Frontal cortex (tissue), 4 donors: ENCODE results near the gene ROBO1. TPM values are rescaled to one million over a fixed set of nuclear protein-coding genes. Genes with fewer than 3 reads are reported as not detected.

Experiments
- DNase-seq, 2 donors: peaks; one replicate each; pipeline ENCODE4 v3.0.0; 2012; ENCODE audit warnings: low spot score in 2 of 2
- FAIRE-seq: peaks from 2 replicates; lab custom pipeline; 2012; peaks lifted over from hg19 to GRCh38; lab: Jason Lieb, UNC
- total RNA-seq: library from RNA; depleted of rRNA; stranded (reverse); fragments of >200 nt; gene quantifications from one replicate; pipeline ENCODE4 v1.2.3, GENCODE V29; 2014
- donor health status: control.
- donor health status: control.
- donor health status: control.

Gene ROBO1
- total RNA-seq, 1 donor from 2014 or later = 296 TPM

DNA sequence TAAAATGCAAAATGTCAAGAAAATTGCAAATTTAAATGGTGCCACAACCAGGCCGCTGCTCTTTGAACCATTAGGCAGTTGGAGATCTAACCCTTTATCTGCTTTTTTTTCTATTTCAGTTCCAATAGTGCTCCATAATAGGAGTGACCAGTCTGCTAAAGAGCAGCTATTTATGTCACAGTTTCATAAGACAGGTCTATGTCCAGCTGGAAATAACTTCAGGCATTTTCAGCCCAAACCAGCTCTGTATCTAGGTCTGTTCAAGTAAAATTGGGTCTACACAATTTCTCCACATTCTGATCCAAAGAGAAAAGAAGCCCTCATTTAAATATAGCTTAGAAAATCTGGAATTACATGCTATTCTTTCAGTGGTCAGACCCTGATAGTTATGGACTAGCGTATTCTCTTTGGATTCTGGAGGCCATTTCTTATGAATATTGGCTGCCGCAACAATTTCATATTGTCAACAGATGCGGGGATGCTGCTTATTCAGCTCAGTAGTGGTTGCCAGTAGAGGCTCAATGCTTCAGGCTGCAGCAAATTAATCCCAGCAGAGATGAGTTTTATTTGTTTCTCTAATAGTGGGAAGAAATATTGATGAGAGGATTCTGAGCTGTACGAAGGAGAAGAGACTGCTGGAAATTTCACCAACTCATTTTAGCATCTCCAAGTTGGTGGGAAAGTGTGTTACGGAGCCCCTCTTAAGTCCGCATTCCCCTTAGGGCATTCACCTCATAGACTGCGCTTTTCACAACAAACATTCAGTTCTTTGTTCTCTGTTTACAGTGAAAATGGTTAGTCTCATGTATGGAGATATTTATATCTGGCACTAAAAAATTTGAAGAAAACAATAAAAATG is 887.0 kb downstream of the ROBO1 start:
- FAIRE-seq (no peak), DNase-seq (no peak)

DNA sequence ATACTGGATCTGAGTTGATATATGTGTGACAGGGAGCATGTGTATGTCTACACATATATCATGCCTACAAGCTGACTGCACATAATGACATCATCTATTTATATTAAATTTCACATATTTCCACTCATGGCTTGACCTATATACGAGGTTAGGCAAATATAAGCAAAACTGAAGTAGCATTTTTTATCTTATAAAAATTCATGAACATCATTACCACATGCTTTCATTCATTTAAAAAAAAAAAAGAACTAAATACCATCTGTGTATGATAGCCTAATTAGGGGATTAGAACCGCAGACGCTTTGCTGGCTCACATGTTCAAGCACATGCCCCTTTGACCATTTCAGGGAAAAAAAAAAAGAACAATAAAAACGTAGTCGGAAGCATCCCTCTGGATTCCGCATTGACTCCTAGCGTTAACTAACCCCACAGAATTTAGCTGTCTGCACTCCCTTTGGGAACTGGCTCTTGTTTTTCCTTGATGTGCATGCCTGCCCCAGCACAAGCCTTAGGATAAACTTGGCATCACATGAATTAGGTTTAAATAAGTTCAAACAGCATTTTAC is 888.4 kb downstream of the ROBO1 start:
- no peak for DNase-seq

GRCh38 chr3:78878789-78879188 is 889.0 kb downstream of the ROBO1 start:
- DNase-seq (no peak), FAIRE-seq (no peak)

More for the DNA sequence above, 888.4 kb downstream of the ROBO1 start:
- no peak for FAIRE-seq

DNA sequence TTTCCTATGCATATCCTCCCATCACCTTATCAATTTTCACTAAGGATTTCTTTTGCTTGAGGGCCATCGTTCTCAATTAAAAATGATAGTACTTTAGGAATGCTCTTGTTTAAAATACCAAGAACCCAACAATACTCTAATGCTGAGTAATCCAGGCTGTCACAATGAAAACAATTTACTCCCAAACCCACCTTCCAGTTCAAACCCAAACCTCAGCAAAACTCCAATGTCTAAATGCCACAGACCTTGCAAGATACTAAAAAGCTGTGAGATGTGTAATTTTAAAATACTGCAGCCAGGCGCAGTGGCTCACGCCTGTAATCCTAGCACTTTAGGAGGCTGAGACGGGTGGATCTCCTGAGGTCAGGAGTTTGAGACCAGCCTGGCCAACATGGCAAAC is 889.8 kb downstream of the ROBO1 start:
- FAIRE-seq (no peak), DNase-seq (no peak)

- no peak for FAIRE-seq
- no peak for DNase-seq
These were observed 891.9 kb downstream of the ROBO1 start for GRCh38 chr3:78875851-78876250.

- DNase-seq (no peak), FAIRE-seq (no peak)
These were observed 892.4 kb downstream of the ROBO1 start for GRCh38 chr3:78875436-78875835.

DNA sequence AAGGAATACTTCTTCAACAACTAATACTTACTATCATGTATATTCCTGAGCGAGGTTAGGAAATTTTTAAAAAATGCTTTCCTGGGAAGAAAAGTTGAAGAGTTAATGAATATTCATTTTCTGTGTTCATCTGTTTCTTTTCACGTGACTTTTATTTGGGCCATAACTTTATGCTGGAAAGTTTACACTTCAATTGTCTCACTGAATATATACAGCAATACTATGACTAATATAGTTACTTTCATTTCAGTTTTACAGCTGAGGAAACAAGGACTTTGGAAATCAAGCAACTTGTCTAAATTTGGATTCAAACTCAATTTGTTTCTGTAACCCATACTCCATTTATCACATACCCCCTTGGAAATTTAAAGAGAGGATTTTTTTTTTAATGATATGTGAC is 894.2 kb downstream of the ROBO1 start:
- DNase-seq = no peak
- FAIRE-seq = no peak

DNA sequence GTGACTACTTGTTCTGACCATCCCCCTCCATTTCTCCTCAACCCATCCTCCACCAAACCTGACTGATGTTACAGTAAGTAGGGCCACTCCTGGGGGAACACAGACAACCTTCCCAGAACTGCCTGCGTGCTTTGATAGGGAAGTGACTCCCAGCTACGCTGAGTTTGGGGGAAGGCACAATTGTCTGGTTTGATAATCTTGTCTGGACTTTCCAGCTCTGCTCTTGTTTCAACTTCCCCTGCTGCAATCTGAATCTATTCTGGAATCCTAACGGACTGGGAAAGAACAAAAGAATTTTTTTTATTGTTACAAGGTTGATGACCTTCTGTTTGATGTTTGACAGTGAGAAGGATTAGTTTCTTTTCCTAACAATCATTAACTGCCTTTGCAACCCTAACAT is 895.6 kb downstream of the ROBO1 start:
- no peak for FAIRE-seq
- DNase-seq = no peak

DNA sequence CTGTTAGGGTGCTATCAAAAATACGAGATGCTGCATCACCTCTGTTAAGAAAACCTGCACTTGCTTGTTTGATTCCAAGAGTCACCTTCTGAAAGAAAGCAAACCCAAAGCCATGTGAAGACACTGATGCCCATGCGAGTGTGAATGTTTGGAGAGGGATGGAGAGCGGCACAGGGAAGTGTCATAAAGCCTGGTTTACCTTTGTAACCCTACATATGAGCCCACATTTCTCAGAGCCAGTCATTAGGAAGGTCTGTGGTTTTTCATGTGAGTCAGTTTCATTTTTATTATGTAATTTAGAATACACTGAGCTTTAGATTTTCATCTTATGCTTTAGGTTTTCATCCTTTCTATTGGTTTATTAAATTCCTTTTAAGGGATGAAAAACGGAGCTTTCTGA is 896.8 kb downstream of the ROBO1 start:
- FAIRE-seq = no peak

GRCh38 chr3:78870484-78870883 is 897.3 kb downstream of the ROBO1 start:
- FAIRE-seq (no peak), DNase-seq (no peak)

More for the DNA sequence above, 896.8 kb downstream of the ROBO1 start:
- DNase-seq = no peak

DNA sequence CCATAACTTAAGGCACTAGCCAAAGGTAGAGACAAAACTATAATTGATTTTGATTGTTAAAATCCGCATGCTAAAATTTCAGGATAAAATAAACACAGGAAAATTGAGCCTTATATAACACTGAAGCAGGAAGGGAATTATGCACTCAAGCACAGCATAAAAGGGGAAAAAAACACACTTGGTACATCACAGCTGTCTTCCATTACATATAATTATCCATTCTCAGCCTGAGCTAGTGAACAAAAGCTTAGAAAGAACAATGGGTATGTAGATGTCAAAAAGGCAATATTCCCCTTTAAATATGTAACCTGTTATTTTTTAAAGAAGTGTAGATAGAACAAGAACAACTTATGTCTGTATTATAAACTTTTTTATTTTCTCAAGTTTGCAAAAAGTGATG is 899.2 kb downstream of the ROBO1 start:
- DNase-seq (no peak), FAIRE-seq (no peak)

- FAIRE-seq = no peak
- DNase-seq = no peak
These were observed 900.1 kb downstream of the ROBO1 start for GRCh38 chr3:78867409-78868372.

DNA sequence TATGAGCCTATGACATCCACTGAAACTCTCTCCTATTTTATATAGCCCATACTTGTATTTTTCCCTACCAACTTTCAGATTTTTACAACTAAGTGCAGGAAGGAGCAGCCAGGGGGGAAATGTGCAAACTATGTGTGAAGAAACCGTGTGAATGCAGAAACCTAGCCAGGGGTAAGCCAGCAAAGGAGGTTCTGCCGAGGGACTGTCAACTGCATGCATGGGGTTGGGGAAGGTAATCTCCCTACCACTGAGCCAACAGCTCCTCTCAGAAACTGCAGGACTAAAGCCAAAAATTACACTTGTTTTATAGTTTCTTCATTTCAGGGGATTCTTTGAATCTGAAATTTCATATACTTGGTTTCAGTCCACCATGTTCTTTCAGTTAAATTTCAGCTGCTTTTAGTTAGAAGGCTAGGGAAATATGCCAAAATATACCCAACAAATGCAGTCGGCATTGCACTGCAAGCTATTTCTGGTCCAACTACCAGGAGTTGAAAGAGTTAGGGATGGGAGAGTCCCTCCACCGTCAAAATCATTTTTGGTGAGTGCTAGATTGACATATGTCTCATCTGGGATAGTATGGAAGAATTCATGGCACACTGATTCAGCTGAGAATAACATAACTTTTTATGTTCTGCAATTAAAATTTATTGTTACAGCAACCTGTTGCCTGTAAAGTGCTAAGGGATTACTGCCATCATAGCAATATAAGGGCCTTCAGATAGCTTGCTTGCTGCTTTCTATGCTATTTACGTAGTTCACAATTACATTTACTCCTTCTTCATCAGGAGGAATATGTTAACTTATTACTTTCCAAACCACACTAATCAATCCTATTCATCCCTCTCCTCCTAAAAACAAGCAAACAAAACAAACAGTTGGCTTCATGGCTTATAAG is 904.2 kb downstream of the ROBO1 start:
- DNase-seq (no peak), FAIRE-seq (no peak)

DNA sequence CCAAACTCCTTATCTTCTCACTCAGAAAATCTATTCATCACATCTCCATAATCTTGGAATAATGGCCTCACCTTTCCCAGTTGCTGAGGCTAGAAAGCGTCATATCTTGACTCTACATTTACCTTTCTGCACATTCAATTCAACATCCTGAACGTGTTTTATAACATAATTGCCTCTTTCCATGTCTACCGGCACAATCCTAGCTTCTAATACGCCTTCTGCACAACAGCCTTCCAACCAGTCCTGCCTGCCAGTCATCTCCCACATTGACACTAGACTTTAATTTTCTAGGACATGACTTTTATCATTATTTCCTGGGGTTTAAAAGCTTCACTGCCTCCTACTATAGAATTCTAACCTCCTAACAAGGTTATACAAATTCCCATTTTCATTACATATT is 906.6 kb downstream of the ROBO1 start:
- DNase-seq = no peak
- no peak for FAIRE-seq

GRCh38 chr3:78860567-78860966 is 907.2 kb downstream of the ROBO1 start:
- FAIRE-seq (no peak), DNase-seq (no peak)

- DNase-seq = no peak
- no peak for FAIRE-seq
These were observed 908.9 kb downstream of the ROBO1 start for GRCh38 chr3:78858910-78859309.

DNA sequence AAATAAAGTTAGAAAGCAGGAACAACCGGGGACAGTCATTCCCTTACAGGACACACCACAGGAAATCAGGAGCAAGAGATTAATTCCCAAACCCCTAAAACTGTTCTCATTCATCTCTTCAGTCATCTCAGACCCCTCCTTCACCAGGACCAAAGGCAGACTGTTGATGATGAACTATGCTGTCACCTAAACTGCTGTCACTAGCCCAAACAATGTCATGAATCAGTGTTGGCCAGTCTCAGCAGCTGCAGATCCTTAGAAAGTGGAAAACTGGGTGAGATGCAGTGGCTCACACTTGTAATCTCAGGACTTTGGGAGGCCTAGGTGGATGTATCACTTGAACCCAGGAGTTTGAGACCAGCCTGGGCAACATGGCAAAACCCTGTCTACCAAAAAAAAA is 909.6 kb downstream of the ROBO1 start:
- DNase-seq (no peak), FAIRE-seq (no peak)

DNA sequence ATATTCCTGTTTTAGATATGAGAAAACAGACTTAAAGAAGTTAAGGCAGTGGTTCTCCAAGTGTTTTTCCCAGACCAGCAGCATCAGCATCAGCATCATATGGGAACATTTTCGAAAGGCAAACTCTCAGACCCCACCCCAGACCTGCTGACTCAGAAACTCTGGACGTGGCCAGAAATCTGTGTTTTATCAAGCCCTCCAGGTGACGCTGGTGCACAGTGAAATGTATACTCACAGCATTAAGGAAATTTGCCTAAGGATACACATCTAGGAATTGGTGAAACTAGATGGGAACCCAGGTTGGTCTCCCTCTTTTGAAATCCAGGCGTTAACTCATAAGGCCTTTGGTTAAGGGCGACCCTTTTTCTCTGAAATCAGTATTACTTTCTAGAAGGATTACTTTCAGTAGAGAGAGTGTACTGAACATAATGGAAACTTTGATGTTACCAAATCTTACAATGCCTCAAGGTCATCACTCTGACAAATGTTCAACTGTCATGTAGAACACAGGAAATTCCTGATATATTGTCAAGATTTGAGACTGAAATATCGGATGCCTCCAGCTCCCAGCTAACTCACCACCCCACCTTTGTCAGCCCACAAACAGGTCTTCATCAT is 910.2 kb downstream of the ROBO1 start:
- no peak for DNase-seq
- no peak for FAIRE-seq

- FAIRE-seq (no peak), DNase-seq (no peak)
These were observed 911.6 kb downstream of the ROBO1 start for GRCh38 chr3:78856164-78856563.
